Measurements from ENCODE around the gene SIGLEC7.

Gene SIGLEC7

DNA sequence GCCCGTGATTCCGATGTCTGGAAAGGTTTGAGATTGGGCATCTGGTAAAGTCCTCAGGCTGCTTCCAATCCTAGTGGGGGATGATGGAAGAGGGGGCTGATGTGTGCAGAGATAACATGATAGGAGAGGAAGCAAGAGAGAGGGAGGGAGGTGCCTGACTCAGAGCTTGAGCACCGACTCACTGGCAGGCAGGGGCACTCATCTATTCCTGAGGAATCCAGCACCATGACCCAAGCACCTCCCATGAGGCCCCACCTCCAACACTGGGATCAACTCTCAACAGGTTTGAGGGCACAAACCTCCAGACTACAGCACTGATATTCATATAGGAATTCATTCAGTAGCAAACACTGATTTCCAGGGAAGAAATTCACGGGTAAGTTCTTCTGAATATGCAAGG, 23.0 kb upstream of the SIGLEC7 start:
- no peak for DNase-seq

- DNase-seq, result no peak
These were observed 22.5 kb upstream of the SIGLEC7 start for GRCh38 chr19:51119611-51120010.

GRCh38 chr19:51120160-51120559, 21.9 kb upstream of the SIGLEC7 start:
- DNase-seq, result no peak

DNA sequence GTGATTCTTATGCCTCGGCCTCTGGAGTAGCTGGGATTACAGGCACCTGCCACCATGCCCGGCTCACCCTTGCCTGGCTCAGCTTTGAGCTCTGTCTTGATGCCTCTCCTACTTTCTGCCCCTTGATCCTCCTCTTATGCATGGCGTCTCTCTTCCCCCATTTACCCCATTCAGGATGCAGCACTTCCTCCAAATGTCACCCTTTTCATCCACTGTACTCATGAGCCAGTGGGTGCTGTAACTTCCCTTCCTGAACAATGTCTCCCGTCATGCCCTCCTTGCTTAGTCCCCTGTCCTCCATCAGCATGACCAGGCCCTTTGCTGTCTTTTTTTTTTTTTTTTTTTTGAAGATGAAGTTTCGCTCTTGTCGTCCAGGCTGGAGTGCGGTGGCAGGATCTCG, 20.8 kb upstream of the SIGLEC7 start:
- no peak for DNase-seq

DNA sequence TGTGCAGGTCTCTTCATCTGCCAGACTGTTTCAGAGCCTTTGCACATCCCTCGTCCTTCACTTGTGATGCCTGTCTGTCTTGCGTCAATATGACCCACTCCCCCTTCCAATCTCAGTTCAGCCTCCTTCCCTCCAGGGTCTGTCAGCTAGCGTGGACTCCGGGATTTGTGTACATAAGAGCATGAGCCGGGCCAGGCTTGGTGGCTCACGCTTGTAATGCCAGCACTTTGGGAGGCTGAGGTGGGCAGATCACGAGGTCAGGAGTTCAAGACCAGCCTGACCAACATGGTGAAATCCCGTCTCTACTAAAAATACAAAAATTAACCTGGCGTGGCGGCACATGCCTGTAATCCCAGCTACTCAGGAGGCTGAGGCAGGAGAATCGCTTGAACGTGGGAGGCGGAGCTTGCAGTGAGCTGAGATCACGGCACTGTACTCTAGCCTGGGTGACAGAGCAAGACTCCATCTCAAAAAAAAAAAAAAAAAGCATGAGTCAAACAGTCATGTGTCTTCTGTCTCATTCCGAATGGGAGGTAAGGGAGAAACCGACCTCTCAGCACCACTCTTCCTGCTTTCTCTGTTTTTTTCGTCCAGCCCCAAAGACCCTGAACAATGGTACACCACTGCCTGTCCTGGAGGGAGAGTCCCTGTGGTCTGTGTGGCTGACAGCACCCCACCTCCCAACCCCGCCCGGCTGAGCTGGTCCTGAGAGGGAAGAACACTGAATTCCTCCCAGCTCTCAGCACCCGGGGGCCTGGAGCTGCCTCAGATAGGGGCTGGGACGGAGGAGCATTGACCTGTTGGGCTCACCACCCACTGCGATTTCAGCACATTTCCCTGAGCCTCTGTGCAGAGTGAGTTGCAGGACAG, 19.8 kb upstream of the SIGLEC7 start:
- no peak for DNase-seq

- no peak for DNase-seq
These were observed 18.7 kb upstream of the SIGLEC7 start for GRCh38 chr19:51123381-51123800.

DNA sequence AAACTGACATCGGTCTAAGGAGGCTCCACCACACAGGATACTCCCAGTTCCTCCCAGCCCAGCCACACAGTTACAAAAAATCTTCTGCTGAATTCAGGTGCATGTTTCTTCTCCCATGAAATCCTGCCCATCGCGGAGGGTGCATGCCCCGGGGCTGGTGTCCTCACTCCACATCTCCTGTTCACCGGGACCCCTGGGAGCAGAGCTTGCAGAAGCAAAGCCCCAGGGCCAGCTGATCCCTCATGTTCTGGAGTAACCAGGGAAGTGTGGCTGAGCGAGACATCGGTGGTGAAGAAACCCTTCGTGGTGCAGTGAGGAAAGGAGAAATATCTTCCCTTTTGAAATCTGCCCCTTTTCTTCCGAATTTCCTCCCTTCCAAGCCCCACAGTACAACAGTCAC, 18.3 kb upstream of the SIGLEC7 start:
- DNase-seq, result no peak

- DNase-seq, result no peak
These were observed 17.9 kb upstream of the SIGLEC7 start for GRCh38 chr19:51124216-51124615.

DNA sequence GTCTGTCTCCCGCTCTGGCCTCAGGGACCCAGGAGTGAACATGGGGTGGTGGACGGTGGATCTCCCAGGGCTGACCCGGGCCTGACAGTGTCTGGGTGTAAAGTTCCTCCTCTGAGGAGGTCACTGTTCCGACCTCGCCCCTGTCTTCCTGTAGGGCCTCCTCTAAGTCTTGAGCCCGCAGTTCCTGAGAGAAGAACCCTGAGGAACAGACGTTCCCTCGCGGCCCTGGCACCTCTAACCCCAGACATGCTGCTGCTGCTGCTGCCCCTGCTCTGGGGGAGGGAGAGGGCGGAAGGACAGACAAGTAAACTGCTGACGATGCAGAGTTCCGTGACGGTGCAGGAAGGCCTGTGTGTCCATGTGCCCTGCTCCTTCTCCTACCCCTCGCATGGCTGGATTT, 17.4 kb upstream of the SIGLEC7 start, which contains the start of gene SIGLEC9:
SIGLEC9 (plus strand) TSS at position 178 of the 400 bp plus-strand sequence; CDS start at position 247, 69 bp downstream.
- no peak for DNase-seq

DNA sequence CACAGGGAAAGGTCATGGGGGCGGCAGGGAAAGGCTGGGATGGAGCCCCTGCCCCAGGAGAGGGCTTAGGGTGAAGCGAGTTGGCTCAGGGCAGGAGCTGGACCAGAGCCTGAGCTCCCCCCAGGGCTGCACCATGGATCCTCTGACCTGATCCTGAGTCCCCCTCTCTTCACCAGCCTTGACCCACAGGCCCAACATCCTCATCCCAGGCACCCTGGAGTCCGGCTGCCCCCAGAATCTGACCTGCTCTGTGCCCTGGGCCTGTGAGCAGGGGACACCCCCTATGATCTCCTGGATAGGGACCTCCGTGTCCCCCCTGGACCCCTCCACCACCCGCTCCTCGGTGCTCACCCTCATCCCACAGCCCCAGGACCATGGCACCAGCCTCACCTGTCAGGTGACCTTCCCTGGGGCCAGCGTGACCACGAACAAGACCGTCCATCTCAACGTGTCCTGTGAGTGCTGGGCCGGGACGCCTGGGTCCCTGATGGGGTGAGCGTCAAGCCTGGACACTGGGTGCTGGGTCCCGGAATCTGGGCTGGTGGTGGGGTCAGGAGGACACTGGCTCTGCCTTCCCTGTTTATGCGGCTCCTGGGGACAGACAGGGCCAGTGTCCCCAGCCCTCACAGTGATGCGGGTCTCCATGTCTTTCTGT, 16.6 kb upstream of the SIGLEC7 start:
- DNase-seq, result no peak

DNA sequence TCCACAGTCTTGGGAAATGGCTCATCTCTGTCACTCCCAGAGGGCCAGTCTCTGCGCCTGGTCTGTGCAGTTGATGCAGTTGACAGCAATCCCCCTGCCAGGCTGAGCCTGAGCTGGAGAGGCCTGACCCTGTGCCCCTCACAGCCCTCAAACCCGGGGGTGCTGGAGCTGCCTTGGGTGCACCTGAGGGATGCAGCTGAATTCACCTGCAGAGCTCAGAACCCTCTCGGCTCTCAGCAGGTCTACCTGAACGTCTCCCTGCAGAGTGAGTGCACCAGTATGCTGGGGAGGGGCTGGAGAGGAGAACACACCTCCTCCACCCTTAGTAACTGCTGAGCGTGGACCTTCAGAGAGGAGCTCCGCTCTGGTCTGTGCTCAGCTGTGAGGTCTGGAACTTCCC, 15.1 kb upstream of the SIGLEC7 start:
- no peak for DNase-seq

DNA sequence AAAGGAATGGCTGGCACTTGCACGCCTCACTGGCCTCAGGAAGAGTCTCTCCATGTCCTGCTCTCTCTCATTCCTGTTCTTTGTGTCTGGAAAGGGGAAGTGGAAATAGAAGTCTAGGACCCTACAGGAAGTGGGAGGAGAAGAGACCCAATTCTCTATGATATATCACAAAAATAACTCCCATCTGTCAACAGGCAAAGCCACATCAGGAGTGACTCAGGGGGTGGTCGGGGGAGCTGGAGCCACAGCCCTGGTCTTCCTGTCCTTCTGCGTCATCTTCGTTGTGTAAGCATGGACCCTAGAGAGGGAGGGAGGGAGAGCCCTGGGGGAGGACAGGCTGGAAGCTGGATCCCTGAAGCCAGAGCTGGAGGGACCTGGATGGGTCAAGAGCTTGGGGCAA, 14.3 kb upstream of the SIGLEC7 start:
- DNase-seq, result no peak

DNA sequence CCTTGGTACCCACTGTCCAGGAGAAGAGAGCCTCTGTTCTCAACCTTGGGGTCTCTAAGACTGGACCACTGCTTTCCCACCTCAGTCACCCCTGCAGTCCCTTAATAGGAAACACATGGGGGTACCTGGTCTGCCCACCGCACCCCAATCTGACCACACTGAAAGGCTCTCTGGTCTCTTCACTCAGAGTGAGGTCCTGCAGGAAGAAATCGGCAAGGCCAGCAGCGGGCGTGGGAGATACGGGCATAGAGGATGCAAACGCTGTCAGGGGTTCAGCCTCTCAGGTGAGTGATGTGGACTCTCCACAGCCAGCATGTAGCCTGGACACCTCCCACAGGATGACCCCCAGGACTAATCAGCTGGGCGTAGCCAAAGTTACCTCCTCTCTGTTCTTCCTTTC, 13.9 kb upstream of the SIGLEC7 start:
- no peak for DNase-seq

DNA sequence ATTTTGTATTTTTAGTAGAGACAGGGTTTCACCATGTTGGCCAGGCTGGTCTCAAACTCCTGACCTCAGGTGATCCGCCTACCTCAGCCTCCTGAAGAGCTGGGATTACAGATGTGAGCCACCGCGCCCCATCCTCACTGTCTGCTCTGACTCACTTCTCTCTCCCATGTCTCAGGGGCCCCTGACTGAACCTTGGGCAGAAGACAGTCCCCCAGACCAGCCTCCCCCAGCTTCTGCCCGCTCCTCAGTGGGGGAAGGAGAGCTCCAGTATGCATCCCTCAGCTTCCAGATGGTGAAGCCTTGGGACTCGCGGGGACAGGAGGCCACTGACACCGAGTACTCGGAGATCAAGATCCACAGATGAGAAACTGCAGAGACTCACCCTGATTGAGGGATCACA, 12.4 kb upstream of the SIGLEC7 start:
- DNase-seq, result no peak

DNA sequence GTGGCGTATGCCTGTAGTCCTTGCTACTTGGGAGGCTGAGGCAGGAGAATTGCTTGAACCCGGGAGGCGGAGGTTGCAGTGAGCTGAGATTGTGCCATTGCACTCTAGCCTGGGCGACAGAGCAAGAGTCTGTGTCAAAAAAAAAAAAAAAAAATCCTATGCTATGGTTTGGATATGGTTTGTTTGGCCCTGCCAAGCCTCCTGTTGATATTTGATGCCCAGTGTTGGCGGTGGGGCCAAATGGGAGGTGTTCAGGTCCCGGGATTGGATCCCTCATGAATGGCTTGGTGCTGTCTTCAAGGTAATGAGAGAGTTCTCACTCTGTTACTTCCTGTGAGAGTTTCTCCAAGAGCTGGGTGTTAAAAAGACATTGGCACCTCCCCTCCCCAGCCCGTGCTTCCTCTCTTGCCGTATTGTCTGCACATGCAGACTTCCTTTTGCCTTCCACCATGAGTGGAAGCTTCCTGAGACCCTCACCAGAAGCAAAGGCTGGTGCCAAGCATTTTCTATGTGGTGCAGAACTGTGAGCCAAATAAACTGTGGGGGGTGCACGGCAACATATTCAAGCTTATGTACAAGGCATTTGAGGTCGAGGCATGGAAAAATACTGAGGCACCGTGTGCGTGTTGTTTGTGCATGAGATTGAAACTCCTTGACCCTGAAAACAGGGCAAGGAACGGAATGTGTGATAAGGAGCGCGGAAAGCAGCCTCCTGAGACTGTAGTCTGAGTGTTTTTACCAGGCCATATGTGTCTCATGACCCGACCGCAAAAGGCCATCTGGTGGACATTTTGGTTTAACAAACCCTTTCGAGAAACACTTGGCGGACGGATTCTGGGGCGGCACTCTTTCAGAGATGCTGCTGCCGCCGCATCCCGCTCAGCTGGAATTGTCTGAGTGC, 10.1 kb upstream of the SIGLEC7 start:
- DNase-seq, result no peak

DNA sequence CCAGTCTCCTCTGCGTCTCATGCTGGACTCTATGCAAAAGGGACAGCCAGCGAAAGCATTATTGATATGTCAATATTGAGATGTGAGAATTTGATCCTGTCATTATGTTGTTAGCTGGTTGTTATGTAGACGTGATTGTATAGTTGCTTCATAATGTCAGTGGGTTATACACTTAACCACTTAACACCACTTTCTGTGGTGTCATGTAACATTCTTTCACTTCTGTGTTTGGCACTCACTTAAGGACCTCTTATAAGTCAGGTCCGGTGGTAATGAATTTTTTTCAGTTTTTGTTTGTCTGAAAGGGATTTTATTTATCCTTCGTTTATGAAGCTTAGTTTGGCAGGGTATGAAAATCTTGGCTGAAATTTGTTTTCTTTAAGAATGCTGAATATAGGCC, 7.1 kb upstream of the SIGLEC7 start:
- no peak for DNase-seq

GRCh38 chr19:51135986-51136762, 5.9 kb upstream of the SIGLEC7 start:
- no peak for DNase-seq

- DNase-seq, result no peak
These were observed 5.1 kb upstream of the SIGLEC7 start for GRCh38 chr19:51136851-51137551.

DNA sequence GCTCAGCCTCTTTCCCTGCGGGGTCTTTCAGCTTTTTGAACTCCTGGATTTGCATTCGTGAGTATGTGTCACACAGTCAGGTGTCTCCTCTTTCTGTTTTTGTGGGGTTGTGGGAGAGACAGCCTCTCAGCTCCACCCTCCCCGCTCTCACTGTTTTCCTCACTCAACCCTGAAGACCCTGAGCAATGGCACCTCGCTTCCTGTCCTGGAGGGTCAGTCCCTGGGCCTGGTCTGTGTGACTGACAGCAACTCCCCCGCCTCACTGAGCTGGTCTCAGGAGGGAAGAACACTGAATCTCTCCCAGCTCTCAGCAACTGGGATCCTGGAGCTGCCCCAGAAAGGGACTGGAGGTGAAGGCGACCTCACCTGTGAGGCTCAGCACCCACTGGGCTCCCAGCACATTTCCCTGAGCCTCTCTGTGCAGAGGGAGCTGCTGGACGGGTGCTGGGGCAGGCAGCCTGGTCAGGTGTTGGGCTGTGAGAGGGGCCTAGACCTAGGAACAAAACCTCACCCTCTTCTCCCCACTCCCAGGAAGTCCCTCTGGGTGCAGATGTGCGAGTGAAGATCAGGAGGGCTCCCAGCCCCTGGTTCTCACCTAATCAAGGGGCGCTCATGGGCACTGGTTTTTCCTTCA, 4.2 kb upstream of the SIGLEC7 start:
- DNase-seq, result no peak

- DNase-seq, result no peak
These were observed 3.5 kb upstream of the SIGLEC7 start for GRCh38 chr19:51138549-51138979.

- DNase-seq, result no peak
These were observed 2.6 kb upstream of the SIGLEC7 start for GRCh38 chr19:51139299-51140014.
